Measurements from ENCODE around the gene STAM.

Gene STAM

GRCh38 chr10:17682236-17682946 is 38.4 kb downstream of the STAM start:
- Mint-ChIP-seq H3K36me3 (peaks cover 55% of the 10 kb centered on the region), H3K27ac (peak overlapping the region; percentile 64), H3K27me3 (no peaks in the 10 kb centered on the region), H3K4me1 (peaks cover 53% of the 10 kb centered on the region), H3K4me3 (no peak overlapping the region), H3K9me3 (peaks cover 2% of the 10 kb centered on the region)
- ATAC-seq: no peak

GRCh38 chr10:17683541-17683940 is 39.6 kb downstream of the STAM start:
- Mint-ChIP-seq H3K4me1 (peaks cover 53% of the 10 kb centered on the region), H3K9me3 (peaks cover 2% of the 10 kb centered on the region), H3K36me3 (peaks cover 55% of the 10 kb centered on the region), H3K4me3 (no peak overlapping the region), H3K27me3 (no peaks in the 10 kb centered on the region), H3K27ac (peak overlapping the region; percentile 64)
- ATAC-seq: no peak

- Mint-ChIP-seq H3K9me3 (no peaks in the 10 kb centered on the region), H3K4me1 (peaks cover 43% of the 10 kb centered on the region), H3K27ac (peak overlapping the region; percentile 64), H3K4me3 (no peak overlapping the region), H3K27me3 (no peaks in the 10 kb centered on the region), H3K36me3 (peaks cover 45% of the 10 kb centered on the region)
- peak; percentile 53 for ATAC-seq
These were observed 40.6 kb downstream of the STAM start for GRCh38 chr10:17684537-17684936.

GRCh38 chr10:17685233-17685840 is 41.4 kb downstream of the STAM start:
- H3K4me3 Mint-ChIP-seq: peak overlapping the region; percentile 21
- H3K36me3 Mint-ChIP-seq: peaks cover 44% of the 10 kb centered on the region

GRCh38 chr10:17687117-17687831 is 43.3 kb downstream of the STAM start:
- no peak for ATAC-seq
- no peak overlapping the region for H3K4me3 Mint-ChIP-seq
- H3K27ac Mint-ChIP-seq: no peak overlapping the region
- H3K4me1 Mint-ChIP-seq: peaks cover 28% of the 10 kb centered on the region
- H3K36me3 Mint-ChIP-seq: peaks cover 40% of the 10 kb centered on the region
- no peaks in the 10 kb centered on the region for H3K9me3 Mint-ChIP-seq
- no peaks in the 10 kb centered on the region for H3K27me3 Mint-ChIP-seq

More at GRCh38 chr10:17685233-17685840, 41.4 kb downstream of the STAM start:
- ATAC-seq: peak; percentile 78
- Mint-ChIP-seq H3K9me3 (no peaks in the 10 kb centered on the region), H3K4me1 (peaks cover 35% of the 10 kb centered on the region), H3K27ac (peak overlapping the region; percentile 71), H3K27me3 (no peaks in the 10 kb centered on the region)

GRCh38 chr10:17689137-17689536 is 45.2 kb downstream of the STAM start:
- H3K9me3 Mint-ChIP-seq: no peaks in the 10 kb centered on the region
- no peaks in the 10 kb centered on the region for H3K27me3 Mint-ChIP-seq
- H3K36me3 Mint-ChIP-seq: peaks cover 50% of the 10 kb centered on the region
- no peak overlapping the region for H3K4me3 Mint-ChIP-seq
- no peak for ATAC-seq
- H3K27ac Mint-ChIP-seq: no peak overlapping the region
- peaks cover 10% of the 10 kb centered on the region for H3K4me1 Mint-ChIP-seq

GRCh38 chr10:17693009-17693408 is 49.1 kb downstream of the STAM start:
- H3K4me1 Mint-ChIP-seq: no peaks in the 10 kb centered on the region
- no peaks in the 10 kb centered on the region for H3K9me3 Mint-ChIP-seq
- ATAC-seq: no peak
- no peak overlapping the region for H3K27ac Mint-ChIP-seq
- H3K4me3 Mint-ChIP-seq: no peak overlapping the region
- no peaks in the 10 kb centered on the region for H3K27me3 Mint-ChIP-seq
- H3K36me3 Mint-ChIP-seq: peaks cover 57% of the 10 kb centered on the region

- no peak for ATAC-seq
- Mint-ChIP-seq H3K27me3 (no peaks in the 10 kb centered on the region), H3K36me3 (peaks cover 52% of the 10 kb centered on the region), H3K4me1 (no peaks in the 10 kb centered on the region), H3K27ac (no peak overlapping the region), H3K9me3 (no peaks in the 10 kb centered on the region), H3K4me3 (no peak overlapping the region)
These were observed 54.7 kb downstream of the STAM start for GRCh38 chr10:17698696-17699095.

- Mint-ChIP-seq H3K27me3 (no peaks in the 10 kb centered on the region), H3K4me3 (no peak overlapping the region), H3K36me3 (peaks cover 34% of the 10 kb centered on the region), H3K27ac (no peak overlapping the region), H3K9me3 (no peaks in the 10 kb centered on the region), H3K4me1 (no peaks in the 10 kb centered on the region)
- no peak for ATAC-seq
These were observed 57.4 kb downstream of the STAM start for GRCh38 chr10:17701301-17701700.

- Mint-ChIP-seq H3K4me3 (no peak overlapping the region), H3K4me1 (no peaks in the 10 kb centered on the region), H3K27me3 (no peaks in the 10 kb centered on the region), H3K36me3 (peaks cover 27% of the 10 kb centered on the region), H3K9me3 (no peaks in the 10 kb centered on the region), H3K27ac (no peak overlapping the region)
- ATAC-seq: no peak
These were observed 59.8 kb downstream of the STAM start for GRCh38 chr10:17703706-17704105.

- peaks cover 55% of the 10 kb centered on the region for H3K36me3 Mint-ChIP-seq
- H3K4me3 Mint-ChIP-seq: no peak overlapping the region
- H3K27me3 Mint-ChIP-seq: no peaks in the 10 kb centered on the region
- no peak for ATAC-seq
- no peaks in the 10 kb centered on the region for H3K4me1 Mint-ChIP-seq
- no peak overlapping the region for H3K27ac Mint-ChIP-seq
- no peaks in the 10 kb centered on the region for H3K9me3 Mint-ChIP-seq
These were observed 64.9 kb downstream of the STAM start for GRCh38 chr10:17708821-17709220.

GRCh38 chr10:17709492-17709891 is 65.5 kb downstream of the STAM start:
- no peaks in the 10 kb centered on the region for H3K27me3 Mint-ChIP-seq
- no peaks in the 10 kb centered on the region for H3K4me1 Mint-ChIP-seq
- no peak overlapping the region for H3K4me3 Mint-ChIP-seq
- peaks cover 62% of the 10 kb centered on the region for H3K36me3 Mint-ChIP-seq
- no peak overlapping the region for H3K27ac Mint-ChIP-seq
- no peaks in the 10 kb centered on the region for H3K9me3 Mint-ChIP-seq
- no peak for ATAC-seq

- no peaks in the 10 kb centered on the region for H3K9me3 Mint-ChIP-seq
- H3K4me1 Mint-ChIP-seq: no peaks in the 10 kb centered on the region
- H3K4me3 Mint-ChIP-seq: no peak overlapping the region
- H3K27me3 Mint-ChIP-seq: no peaks in the 10 kb centered on the region
- peaks cover 65% of the 10 kb centered on the region for H3K36me3 Mint-ChIP-seq
- no peak for ATAC-seq
- H3K27ac Mint-ChIP-seq: no peak overlapping the region
These were observed 66.2 kb downstream of the STAM start for GRCh38 chr10:17710181-17710580.

- no peaks in the 10 kb centered on the region for H3K27me3 Mint-ChIP-seq
- no peaks in the 10 kb centered on the region for H3K4me1 Mint-ChIP-seq
- no peak overlapping the region for H3K27ac Mint-ChIP-seq
- no peaks in the 10 kb centered on the region for H3K9me3 Mint-ChIP-seq
- H3K36me3 Mint-ChIP-seq: peaks cover 80% of the 10 kb centered on the region
- ATAC-seq: no peak
- no peak overlapping the region for H3K4me3 Mint-ChIP-seq
These were observed 68.1 kb downstream of the STAM start for GRCh38 chr10:17712053-17712452.

- no peak overlapping the region for H3K4me3 Mint-ChIP-seq
- peaks cover 83% of the 10 kb centered on the region for H3K36me3 Mint-ChIP-seq
- no peaks in the 10 kb centered on the region for H3K9me3 Mint-ChIP-seq
- no peak for ATAC-seq
- no peaks in the 10 kb centered on the region for H3K27me3 Mint-ChIP-seq
- H3K27ac Mint-ChIP-seq: no peak overlapping the region
- no peaks in the 10 kb centered on the region for H3K4me1 Mint-ChIP-seq
These were observed 68.9 kb downstream of the STAM start for GRCh38 chr10:17712717-17713471.

Measured in stimulated activated memory B cell treated with anti-CD40 and anti-IgM and Interleukin-4, amounts not matched to agents 10 μg/mL and 1 μg/mL and 100 μg/mL, for 72 hours (primary cell).